Endometrium (tissue), 2 donors: Measurements from ENCODE around the gene FCGBP.
"Not testable (repeated sequence)": the region's sequence is repeated elsewhere in the genome, so short reads cannot be mapped to it uniquely, and the experiment has no call there.

Experiments used
- FAIRE-seq: peaks from 2 replicates; lab custom pipeline; 2012; peaks lifted over from hg19 to GRCh38; lab: Jason Lieb, UNC
- donor health status: control.
- donor health status: control.

Gene FCGBP

DNA sequence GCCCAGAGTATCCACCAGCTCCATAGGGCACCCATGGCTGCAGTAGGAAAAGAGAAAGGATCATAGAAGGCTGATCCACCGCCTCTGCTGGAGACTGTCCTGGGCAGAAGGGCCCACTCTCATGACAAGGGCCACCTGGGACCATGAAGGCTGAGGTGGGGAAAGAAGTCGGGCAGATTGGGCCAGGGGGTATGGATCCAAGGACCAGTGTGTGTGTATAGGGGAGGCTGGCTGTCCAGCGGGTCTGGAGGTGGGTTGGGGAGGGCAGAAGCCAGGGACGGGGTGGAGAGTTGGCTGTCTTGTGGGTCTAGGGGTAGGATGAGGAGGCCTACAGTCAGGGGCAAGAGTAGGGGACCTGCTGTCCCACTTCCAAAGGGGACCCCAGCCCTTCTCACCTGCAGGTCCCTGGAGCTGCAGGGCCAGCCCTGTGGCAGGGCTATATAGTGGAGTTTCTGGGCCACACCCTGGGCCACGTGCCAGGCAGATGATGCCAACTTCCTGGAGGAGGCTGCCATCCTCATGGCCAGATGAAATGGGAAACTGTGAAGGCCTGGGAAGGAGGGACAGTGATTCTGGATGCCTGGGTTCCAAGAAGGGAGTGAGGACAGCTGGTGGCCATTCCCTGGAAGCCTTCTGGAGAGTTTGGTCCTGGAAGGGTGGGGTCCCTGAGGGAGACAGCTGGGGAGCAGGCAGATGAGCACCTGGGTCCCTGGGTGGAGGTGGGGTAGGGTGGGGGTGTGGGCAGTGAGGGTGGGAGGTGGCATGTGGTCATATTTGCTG is at the start of gene FCGBP:
Gene FCGBP (minus strand): TSS at position 51 of the 780 bp plus-strand sequence.
- FAIRE-seq = no peak

DNA sequence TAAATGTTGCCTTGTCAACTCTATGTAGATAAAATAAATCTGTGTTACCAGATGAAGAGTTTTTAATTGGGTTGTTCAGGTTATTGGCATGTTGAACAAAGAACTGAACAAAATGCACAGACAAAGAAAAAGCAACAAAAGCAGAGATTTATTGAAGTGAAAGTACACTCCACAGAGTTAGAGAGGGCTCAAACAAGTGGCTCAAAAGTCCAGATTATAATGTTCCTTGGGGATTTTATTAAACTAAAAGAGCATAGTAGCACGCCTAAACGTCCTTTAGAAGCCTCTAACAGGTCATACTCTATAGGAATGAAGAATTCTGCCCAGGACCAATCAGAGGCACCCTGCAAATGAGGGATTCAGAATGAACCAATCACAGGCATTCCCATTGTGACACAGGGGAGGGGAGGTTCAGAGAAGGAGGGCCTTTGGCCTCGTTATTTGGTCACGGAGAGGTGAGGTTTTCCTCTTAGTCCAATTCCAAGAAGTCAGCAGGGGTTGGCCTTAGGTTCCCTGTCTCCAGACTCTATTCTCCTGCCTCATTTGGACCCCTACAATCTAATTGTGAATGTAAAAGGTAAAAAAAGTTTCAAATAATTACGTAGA is 49.4 kb upstream of the FCGBP start:
- no peak for FAIRE-seq

DNA sequence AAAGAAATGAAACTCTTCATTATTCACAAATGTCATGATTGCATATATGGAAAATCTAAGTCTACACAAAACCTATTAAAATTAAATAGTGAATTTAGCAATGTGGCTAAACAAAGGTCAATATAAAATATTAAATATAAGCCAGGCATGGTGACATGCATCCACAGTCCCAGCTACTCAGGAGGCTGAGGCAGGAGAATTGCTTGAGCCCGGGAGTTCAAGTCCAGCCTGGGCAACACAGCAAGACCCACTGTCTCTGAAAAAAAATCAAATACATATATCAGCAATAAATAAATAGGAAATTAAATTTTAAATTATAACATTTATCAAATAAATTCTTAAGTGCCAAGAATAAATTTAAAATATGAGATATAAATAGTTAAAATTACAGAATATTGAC is 48.4 kb upstream of the FCGBP start:
- FAIRE-seq = no peak

DNA sequence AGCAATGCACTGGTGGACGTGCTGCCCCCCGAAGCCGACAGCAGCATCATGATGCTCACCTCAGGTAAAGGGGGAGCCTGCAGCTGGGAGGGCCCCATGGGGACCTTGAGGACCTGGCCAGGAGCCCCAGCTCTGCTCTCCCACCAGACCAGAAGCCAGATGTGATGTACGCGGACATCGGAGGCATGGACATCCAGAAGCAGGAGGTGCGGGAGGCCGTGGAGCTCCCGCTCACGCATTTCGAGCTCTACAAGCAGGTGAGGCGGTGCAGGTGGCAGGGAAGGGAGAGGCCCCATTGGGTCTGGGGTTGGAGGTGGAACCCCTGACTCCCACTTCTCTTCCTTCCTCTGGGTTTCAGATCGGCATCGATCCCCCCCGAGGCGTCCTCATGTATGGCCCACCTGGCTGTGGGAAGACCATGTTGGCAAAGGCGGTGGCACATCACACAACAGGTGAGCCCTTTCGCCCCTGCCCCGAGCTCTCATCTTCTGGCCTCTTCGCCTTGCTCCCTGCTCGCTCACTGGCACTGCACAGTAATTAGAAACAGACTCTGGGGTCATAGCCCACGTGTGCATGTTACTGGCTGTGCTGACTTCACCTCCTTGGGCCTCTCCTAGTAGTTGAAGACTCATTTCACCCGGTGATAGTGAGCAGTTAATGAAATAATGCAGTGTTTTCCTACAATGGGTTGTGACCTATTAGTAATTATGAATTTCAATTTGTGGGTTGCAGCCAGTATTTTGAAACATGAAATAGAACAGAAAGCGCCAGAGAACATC is 40.1 kb upstream of the FCGBP start:
- FAIRE-seq = no peak

DNA sequence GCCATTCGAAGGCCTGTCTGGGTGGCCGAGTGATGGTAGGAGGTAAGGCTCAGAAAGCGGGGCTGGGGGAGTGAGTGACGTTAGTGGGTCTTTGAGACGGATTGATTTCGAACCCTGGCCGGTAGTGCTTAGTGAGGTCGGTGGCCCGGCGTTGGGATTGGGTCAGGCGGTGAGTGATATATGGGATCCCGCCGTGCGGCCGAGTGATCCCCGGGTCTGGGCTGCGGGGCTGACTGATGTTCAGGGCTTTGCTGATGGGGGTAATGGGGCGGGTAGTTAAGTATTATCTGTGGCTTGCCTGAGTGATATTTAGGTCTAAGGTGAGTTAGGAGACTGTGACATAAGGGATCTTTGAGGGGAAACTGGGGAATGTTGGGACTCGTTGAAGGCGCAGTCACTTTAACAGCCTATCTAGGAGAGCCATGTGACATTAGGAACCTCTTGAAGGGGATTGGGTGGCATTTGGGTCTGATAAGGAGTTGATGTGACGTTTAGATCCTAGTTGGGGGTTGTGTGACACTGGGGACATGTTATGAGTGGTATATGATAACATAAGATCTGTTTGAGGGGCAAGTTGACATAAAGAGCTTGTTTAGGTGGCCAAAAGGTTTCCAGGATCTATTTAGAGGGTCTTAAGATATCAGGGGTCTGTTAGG is 37.1 kb upstream of the FCGBP start:
- no peak for FAIRE-seq

DNA sequence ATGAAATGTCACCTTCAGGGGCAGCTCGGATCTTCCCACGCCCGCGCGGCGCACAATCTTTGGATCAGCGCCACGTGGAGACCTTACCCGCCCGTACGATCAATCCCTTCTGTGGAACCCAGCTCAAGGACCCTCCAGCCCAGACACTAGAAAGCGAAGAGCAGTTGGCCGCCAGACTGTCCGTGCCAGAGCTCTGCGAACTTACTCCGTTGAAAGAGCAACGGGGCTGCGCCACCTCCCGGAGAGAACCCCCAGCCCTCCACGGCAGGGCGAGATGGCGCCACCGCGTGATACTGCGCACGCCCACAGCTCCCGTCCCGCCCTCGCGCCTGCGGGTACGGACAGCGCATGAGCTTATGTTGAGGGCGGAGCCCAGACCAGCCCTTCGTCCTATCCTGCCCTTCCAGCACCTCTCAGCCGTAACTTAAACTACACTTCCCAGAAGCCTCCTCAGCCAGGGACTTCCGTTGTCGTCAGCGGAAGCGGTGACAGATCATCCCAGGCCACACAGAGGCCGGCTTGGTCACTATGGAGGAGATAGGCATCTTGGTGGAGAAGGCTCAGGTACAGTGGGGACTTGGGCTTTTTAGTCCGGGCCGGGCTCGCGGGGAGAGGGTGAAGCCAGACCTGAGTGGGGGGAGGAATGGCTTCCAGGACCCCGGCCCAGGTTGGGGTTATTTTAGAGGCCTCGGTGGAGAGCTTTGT is 36.4 kb upstream of the FCGBP start, which contains the start of gene PSMC4:
Gene PSMC4 (plus strand): TSS at position 491 of the 705 bp plus-strand sequence. CDS start 38 bp downstream, at position 529.
- peak; percentile 98 for FAIRE-seq

DNA sequence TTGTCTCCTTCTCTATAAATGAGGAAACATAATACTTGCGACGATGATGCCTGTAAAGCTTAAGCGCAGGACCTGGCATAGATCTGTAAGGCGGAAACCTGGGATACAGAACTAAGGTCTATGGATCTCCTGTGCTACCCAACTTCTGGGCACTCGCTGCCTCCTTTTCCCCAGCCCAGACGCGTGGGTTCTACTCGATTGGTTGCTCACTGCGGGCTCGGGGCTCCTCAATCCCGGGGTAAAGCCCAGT is 35.9 kb upstream of the FCGBP start:
- FAIRE-seq = no peak

DNA sequence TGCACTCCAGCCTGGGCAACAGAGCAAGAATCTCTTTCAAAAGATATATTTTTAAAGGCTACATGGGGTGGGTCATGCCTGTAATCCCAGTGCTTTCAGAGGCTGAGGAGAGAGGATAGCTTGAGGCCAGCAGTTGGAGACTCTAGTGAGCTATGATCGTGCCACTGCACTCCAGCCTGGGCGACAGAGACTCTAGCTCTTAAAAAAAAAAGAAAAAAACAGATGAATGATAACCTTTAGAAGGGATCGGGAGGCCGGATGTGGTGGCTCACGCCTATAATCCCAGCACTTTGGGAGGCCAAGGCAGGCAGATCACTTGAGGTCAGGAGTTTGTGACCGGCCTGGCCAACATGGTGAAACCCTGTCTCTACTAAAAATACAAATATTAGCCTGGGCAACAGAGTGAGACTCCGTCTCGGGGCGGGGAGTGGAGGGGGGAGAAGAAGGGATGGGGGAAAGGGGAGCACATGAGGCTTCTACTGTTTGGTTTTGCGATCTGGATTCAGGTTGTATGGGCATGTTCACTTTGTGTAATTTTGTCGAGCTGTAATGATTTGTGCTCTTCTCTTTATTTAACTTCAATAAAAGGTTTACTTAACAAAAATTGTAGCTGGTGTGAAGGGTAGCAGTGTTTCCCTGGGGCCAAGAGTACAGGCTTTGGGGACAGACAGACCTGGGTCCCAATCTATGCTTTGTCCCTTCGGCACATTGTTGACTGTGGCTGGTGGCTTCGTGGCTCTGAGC is 35.4 kb upstream of the FCGBP start:
- FAIRE-seq = no peak

DNA sequence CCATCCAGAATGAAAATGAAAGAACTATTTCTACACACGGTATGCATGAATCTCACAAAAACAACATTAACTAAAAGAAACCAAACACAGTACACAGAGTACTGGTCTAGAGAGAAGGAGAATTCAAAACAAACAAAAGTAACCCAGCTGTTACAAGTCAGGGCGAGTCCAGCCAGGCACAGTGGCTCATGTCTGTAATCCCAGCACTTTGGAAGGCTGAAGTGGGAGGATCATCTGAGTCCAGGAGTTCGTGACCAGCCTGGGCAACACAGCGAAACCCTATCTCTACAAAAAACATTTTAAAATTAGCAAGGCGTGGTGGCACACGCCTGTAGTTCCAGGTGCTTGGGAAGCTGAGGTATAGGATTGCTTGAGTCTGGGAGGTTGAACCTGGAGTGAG is 34.8 kb upstream of the FCGBP start:
- no peak for FAIRE-seq

DNA sequence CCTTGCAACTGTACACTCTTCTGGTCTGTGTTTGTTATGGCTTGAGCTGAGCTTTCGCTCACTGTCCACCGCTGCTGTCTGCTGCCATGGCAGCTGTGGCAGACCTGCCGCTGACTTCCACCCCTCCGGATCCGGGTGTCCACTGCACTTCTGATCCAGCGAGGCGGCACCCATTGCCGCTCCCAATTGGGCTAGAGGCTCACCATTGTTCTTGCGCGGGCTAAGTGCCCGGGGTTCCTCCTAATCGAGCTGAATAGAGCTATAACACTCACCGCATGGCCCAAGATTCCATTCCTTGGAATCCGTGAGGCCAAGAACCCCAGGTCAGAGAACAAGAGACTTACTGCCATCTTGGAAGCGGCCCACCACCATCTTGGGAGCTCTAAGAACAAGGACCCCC is 34.4 kb upstream of the FCGBP start:
- FAIRE-seq = no peak

DNA sequence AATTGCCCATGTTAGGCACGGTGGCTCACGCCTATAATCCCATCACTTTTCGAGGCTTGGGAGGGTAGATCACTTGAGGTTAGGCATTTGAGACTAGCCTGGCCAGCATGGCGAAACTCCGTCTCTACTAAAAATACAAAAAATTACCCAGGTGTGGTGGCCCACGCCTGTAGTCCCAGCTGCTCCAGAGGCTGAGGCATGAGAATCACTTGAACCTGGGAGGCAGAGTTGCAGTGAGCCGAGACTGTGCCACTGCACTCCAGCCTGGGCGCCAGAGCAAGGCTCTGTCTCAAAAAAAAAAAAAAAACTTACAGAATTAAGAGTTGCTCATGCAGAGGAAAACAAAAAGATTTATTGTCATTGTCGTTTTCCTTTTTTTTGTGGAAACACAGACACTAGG is 33.1 kb upstream of the FCGBP start:
- FAIRE-seq = no peak

DNA sequence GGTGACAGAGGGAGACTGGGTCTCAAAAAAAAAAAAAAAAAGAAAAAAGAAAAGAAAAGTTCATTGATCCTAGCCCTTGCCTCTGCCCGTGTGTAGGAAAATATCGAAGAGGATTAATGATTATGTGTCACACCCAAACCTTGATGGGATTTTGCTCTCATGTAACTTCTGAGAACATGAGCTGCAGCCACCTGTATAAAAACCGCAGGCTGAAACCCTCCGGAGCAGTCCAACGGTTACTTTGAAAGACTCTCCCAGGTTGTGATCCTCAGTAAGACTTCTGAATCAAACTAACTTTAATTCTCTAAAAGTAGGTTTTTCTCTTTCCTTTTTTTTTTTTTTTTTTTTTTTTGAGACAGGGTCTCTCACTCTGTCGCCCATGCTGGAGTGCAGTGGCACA is 32.2 kb upstream of the FCGBP start:
- no peak for FAIRE-seq

DNA sequence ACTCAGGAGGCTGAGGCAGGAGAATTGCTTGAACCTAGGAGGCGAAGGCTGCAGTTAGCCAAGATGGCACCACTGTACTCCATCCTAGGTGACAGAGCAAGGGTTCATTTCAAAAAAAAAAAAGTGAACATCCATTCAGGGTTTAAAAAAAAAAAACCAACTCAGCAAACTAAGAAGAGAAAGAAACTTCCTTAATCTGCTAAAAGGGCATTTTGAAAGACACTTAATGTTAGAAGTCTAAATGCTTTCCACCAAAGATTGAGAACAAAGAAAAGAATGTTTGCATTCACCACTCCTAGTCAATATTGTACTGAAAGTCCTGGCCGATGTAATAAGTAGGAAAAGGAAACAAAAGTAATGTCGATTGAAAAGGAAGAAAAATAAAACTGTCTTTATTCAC is 29.5 kb upstream of the FCGBP start:
- no peak for FAIRE-seq

DNA sequence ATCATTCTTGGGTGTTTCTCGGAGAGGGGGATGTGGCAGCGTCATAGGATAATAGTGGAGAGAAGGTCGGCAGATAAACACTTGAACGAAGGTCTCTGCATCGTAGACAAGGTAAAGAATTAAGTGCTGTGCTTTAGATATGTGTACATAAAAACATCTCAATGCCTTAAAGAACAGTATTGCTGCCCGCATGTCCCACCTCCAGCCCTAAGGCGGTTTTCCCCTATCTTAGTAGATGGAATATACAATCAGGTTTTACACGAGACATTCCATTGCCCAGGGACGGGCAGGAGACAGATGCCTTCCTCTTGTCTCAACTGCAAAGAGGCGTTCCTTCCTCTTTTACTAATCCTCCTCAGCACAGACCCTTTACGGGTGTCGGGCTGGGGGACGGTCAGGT is 25.0 kb upstream of the FCGBP start:
- FAIRE-seq = not testable (repeated sequence)

DNA sequence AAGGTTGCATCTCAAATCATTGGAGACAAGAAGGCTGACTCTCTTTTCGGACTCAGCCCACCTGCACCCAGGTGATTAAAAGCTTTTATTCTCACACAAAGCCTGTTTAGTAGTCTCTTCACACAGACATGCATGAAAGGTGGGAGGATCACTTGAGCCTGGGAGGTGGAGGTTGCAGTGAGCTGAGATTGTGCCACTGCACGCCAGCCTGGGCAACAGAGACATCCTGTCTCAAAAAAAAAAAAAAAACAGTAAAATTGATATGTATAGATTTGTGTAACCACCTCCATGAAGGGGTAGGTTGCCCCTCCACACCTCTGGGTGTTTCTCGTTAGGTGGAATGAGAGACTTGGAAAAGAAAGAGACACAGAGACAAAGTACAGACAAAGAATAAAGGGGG is 24.5 kb upstream of the FCGBP start:
- FAIRE-seq = not testable (repeated sequence)

DNA sequence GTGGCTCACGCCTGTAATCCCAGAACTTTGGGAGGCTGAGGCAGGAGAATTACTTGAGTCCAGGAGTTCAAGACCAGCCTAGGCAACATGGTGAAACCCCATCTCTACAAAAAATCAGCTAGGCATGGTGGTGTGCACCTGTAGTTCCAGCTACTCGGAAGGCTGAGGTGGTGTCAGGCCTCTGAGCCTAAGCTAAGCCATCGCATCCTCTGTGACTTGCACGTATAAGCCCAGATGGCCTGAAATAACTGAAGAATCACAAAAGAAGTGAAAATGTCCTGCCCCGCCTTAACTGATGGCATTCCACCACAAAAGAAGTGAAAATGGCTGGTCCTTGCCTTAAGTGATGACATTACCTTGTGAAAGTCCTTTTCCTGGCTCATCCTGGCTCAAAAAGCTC is 23.5 kb upstream of the FCGBP start:
- not testable (repeated sequence) for FAIRE-seq

DNA sequence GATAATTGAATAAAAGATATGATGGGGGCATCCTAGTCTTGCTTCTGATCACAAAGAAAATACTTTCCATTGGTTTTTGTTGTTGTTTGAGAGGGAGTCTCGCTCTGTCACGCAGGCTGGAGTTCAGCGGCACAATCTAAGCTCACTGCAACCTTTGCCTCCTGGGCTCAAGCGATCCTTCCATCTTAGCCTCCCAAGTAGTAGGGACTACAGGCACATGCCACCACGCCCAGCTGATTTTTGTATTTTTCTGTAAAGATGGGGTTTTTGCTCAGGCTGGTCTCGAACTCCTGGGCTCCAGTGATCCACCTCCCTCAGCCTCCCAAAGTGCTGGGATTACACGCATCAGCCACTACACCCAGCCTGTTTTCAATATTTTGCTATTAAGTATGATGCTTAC is 19.5 kb upstream of the FCGBP start:
- no peak for FAIRE-seq

DNA sequence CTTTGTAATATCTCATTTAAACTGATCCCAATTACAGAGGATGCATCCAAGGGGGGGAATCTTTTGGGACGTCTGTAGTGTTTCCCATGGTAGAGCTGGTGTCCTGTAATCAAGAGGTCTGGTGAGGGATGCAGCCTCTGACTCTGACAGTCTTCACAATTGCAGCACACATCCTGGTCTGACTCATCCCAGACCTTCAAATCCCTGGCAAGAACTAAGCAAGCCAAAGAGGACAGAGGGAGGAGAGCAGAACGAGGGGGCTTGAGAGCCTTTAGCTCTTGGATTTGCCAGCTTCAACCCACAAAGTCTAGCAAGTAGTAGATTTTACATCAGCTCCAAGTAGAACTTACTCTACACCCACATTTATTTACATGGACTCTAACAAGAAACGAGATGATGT is 17.3 kb upstream of the FCGBP start:
- FAIRE-seq = no peak

DNA sequence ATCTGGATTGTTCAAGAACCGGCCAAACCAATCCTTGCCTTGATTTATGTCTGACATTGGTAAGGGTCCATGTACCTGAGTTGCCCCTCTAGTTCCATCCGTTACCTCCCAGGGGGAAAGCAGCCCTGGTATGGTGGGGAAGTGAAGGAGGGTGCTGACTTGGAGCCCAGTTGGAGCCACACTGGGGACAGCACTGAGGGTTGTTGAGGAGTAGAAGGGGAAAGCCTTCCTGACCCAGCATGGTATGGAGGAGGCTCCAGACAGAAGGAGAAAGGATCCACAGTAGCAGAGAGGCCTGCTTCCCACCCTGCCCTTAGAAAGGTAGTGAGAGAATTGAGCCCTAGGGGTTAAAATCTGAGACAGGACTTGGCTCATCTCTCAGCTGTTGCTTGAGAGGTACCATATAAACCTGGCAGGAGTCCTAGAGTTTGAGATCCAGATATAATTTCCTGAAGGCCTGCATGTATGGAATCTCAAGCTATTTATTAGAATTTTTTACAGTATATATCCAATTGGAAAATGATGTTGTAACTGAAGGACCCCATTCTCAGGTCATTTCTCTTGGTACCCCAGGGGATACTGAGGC is 16.7 kb upstream of the FCGBP start:
- FAIRE-seq = no peak

DNA sequence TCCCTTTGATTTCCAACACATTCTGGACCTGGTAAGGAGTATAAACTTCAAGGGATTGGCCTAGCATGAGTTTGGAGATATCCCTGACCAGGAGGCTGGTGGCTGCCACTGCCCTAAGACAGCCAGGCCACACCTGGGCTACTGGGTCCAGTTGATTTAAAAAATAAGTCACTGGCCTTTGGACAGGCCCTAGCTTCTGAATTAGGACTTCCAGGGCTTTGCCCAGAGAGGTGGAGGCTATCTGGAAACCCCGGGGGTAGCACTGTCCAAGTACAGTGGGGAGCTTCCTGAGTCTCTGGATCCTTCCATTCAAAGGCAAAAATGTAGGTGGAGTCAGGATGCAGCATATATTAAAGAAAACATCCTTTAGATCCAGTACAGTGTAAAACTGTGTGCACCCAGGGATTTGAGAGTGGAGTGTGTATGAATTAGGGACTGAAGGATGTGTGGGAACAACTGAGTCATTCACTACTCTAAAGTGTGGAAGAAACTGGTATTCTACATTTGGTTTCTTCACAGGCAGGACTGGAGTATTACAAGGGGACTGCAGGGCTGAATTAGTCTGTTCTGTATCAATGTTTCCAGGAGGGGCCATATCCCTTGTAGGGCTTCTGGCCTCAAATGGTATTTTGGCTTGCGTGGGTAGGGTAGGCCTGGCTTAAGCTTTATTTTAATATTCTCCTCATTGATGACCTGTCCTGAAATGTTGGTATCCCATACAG is 14.8 kb upstream of the FCGBP start:
- FAIRE-seq = no peak
